ENCODE data around the gene GREM2.
A peak's percentile ranks its signal among the peaks of the same experiment; 100 is the strongest.

Gene GREM2

DNA sequence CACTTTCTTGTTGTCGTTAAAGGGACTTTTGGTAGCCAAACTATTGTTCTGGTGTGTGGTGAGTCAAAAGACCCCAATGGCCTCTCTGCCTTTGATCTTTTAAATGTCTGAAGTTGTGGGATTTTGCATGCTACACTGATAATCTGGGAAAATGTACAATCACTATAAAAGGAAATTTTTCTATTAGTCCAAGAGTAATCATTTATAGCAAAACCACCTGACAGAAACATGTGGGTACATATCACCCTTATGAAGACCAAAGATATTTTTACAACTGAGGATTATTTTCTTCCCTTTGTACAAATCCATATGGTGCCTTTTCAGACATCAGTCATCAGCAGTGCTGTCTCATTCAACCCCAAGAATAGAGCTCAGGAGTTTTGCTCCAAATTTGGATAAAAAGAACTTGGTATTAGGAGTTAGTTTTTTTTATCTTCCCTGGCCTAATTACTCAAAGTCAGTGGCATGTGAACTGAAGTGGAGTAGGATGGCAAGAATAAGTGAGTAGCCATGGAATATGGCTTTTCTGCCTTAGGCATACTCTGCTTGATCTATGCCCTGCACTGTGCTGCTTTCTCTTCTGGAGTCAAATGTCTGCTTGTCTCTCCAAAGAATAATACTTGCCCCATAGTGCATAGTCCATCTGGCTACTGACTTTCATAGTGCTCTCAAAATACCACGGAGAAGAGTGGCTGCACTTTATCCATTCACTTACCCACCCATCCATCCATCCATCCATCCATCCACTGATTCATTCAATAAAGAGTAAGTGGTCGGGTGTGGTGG is 13.5 kb downstream of the GREM2 start:
- no peak overlapping the region for H3K27ac ChIP-seq
- no peak overlapping the region for H3K4me3 ChIP-seq
- no peaks in the 10 kb centered on the region for H3K4me1 ChIP-seq
- no peaks in the 10 kb centered on the region for H3K9me3 ChIP-seq
- intact Hi-C loops (cut with DNase I; ENCODE audit: low total_unique reads), result no loop called here
- no peaks in the 10 kb centered on the region for H3K36me3 ChIP-seq
- no peaks in the 10 kb centered on the region for H3K27me3 ChIP-seq
- no peak for DNase-seq
- TF ChIP-seq CTCF (IDR thresholded peaks at IDR 0.05), result no peak

DNA sequence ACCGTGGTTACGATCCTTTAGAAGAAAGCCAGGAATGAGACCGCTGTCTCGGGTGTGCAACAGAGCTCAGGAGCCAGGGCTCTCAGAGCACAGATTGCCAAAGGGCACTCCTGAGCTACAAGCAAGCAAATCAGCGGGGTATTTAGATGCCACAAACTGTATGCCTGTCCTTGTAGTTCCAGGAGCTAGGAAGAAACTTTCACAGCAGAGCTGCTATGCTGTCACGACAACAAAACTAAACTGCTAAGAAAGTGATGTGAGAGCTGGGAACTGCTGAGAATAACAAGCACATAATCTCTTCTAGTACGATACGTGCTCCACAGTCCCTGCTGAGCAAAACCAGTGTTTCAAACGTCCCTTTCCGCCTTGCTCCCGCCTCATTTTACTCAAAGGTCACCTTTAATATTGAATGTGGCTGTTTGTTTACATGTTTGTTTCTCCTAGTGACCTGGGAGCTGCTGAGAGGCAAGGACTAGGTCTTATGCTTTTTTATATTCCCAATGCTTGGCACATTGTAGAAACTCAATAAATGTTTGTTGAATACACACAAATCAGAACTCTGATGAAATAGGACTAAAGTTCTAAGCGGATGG is 14.7 kb downstream of the GREM2 start:
- no peaks in the 10 kb centered on the region for H3K9me3 ChIP-seq
- no peaks in the 10 kb centered on the region for H3K36me3 ChIP-seq
- no peak for DNase-seq
- no peaks in the 10 kb centered on the region for H3K4me1 ChIP-seq
- H3K27ac ChIP-seq, result no peak overlapping the region
- no peak for TF ChIP-seq CTCF (IDR thresholded peaks at IDR 0.05)
- H3K4me3 ChIP-seq, result peak overlapping the region in 1 of 2 donors; percentile 4
- intact Hi-C loops (cut with DNase I; ENCODE audit: low total_unique reads), result no loop called here
- H3K27me3 ChIP-seq, result no peaks in the 10 kb centered on the region

DNA sequence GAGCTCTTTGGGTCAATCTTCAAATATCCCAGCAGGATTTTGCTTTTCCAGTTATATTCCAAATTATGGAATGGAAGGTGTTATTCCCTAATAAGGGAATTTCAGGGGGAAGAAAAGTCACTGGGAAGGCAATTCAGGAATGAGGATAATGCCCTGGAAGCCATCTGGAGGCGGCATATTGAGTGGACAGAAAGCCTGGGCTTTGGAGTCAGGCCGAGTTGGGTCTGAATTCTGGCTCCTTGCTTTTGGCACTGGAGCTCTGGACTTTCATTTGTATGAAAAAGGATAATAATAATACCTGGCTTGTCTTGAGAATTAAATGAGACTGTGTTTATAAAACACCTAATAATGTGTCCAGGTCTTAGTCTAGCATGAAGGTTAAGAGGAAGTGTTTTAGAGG is 16.5 kb downstream of the GREM2 start:
- Histone ChIP-seq H3K36me3 (no peaks in the 10 kb centered on the region), H3K27ac (no peak overlapping the region), H3K4me3 (no peak overlapping the region), H3K27me3 (no peaks in the 10 kb centered on the region), H3K9me3 (no peaks in the 10 kb centered on the region), H3K4me1 (no peaks in the 10 kb centered on the region)
- DNase-seq, result no peak
- intact Hi-C loops (cut with DNase I; ENCODE audit: low total_unique reads), result no loop called here
- no peak for TF ChIP-seq CTCF (IDR thresholded peaks at IDR 0.05)

DNA sequence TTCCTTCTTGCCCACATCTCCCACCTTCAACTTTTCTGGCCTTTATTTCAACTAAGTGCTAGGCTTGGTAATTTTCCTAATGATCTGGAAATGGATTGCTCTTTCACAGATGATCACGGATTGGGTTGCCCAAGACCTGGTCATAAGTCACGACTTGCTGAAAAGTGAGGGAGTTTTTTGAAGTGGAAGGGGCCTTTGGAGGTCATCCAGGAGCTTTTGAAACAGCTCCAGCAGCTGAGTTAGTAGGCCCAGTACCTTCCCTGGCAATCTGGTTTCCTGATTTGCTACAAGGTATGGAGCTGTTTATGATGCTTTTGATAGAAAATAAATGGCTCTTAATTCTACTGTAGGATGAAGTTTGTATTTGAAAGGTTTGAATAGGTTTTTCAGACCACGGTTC is 20.4 kb downstream of the GREM2 start:
- no peak for DNase-seq
- H3K36me3 ChIP-seq, result no peaks in the 10 kb centered on the region
- H3K27ac ChIP-seq, result no peak overlapping the region
- H3K9me3 ChIP-seq, result no peaks in the 10 kb centered on the region
- H3K27me3 ChIP-seq, result no peaks in the 10 kb centered on the region
- no peak overlapping the region for H3K4me3 ChIP-seq
- no peak for TF ChIP-seq CTCF (IDR thresholded peaks at IDR 0.05)
- intact Hi-C loops (cut with DNase I; ENCODE audit: low total_unique reads), result no loop called here
- H3K4me1 ChIP-seq, result no peaks in the 10 kb centered on the region

GRCh38 chr1:240591078-240591477 is 20.9 kb downstream of the GREM2 start:
- Histone ChIP-seq H3K27me3 (no peaks in the 10 kb centered on the region), H3K27ac (no peak overlapping the region), H3K36me3 (no peaks in the 10 kb centered on the region), H3K4me1 (no peaks in the 10 kb centered on the region), H3K9me3 (no peaks in the 10 kb centered on the region), H3K4me3 (no peak overlapping the region)
- intact Hi-C loops (cut with DNase I; ENCODE audit: low total_unique reads), result no loop called here
- no peak for TF ChIP-seq CTCF (IDR thresholded peaks at IDR 0.05)
- no peak for DNase-seq
